ENCODE results near the gene PPP1R14C. TPM values are rescaled to one million over a fixed set of nuclear protein-coding genes. Genes with fewer than 3 reads are reported as not detected.

PPP1R14C gene
- total and polyA plus RNA-seq, 4 donors, result 6.5 to 68.4 (median 24.0) TPM

DNA sequence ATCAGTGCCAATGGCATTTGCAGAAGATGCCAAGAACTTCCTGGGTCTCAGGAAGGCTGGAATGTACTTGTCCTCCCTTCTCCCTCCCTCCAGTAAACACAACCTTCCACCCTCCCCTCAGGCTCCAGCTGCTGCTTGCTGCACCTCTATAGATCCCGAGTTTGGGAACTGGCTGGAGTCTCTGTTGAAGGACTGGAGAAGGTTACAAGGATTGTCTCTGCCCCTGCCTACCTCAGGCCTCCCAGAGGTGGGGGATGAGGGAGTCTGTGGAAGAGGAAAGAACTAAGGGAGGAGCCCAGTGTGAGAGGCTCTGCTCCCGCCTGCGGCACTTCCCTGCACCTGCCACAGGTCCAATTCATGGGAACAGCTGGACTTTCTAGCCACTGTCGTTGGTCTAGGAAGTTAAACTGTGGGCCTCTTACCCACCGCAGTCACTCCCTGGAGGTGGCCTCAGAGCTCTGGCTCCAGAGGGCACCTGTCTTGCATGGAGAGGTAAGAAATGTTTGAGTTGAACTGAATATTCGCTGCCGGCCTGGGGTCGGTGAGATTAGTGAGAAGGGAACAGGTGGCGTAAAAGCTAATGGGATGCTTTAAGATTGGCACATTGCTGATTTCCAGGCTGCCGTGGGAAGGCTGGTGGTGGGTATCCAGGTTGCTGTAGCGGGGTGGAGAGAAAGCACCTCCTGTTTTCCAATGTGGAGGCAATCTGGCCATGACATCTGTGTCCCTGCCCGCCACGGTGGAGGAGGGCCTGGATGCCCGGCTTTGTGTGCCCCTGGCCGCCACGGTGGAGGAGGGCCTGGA, 54.3 kb downstream of the PPP1R14C start:
- Histone ChIP-seq H3K9me3 (ENCODE audit: control insufficient read depth in 4 of 4, insufficient read depth in 3 of 4, low read length in 3 of 4) (peaks cover 0 to 4% (median 0%) of the 10 kb centered on the region in 4 donors), H3K36me3 (ENCODE audit: control insufficient read depth in 4 of 4, insufficient read depth in 4 of 4, low read length in 4 of 4) (no peaks in the 10 kb centered on the region), H3K27me3 (ENCODE audit: control insufficient read depth in 3 of 3, insufficient read depth in 3 of 3, low read length in 2 of 3) (no peaks in the 10 kb centered on the region), H3K4me3 (no peak overlapping the region), H3K9ac (ENCODE audit: insufficient read depth in 1 of 2, low read length in 2 of 2) (no peak overlapping the region), H3K4me1 (ENCODE audit: control insufficient read depth in 5 of 5, insufficient read depth in 5 of 5, low read length in 5 of 5) (peaks cover 0 to 14% (median 6%) of the 10 kb centered on the region in 5 donors), H3K27ac (ENCODE audit: low read depth in 1 of 2, low read length in 1 of 2) (peak overlapping the region in 1 of 2 donors; percentile 35)
- 79 to 89% methylated on average over 16 of the region's 16 CpGs for WGBS, 2 donors
- ATAC-seq (ENCODE audit: insufficient read depth, low FRiP score) (no peak), DNase-seq (peak in 1 of 3 donors; percentile 31)
- no peak for TF ChIP-seq CTCF (IDR thresholded peaks at IDR 0.05; ENCODE audit: control extremely low read depth, extremely low read depth)

- Histone ChIP-seq H3K27me3 (ENCODE audit: control insufficient read depth in 3 of 3, insufficient read depth in 3 of 3, low read length in 2 of 3) (no peaks in the 10 kb centered on the region), H3K4me1 (ENCODE audit: control insufficient read depth in 5 of 5, insufficient read depth in 5 of 5, low read length in 5 of 5) (peaks cover 0 to 12% (median 5%) of the 10 kb centered on the region in 5 donors), H3K9ac (ENCODE audit: insufficient read depth in 1 of 2, low read length in 2 of 2) (no peak overlapping the region), H3K36me3 (ENCODE audit: control insufficient read depth in 4 of 4, insufficient read depth in 4 of 4, low read length in 4 of 4) (no peaks in the 10 kb centered on the region), H3K27ac (ENCODE audit: low read depth in 1 of 2, low read length in 1 of 2) (no peak overlapping the region), H3K9me3 (ENCODE audit: control insufficient read depth in 4 of 4, insufficient read depth in 3 of 4, low read length in 3 of 4) (no peaks in the 10 kb centered on the region), H3K4me3 (no peak overlapping the region)
- ATAC-seq (ENCODE audit: insufficient read depth, low FRiP score) (no peak), DNase-seq (no peak)
- WGBS, 2 donors, result 94 to 96% methylated on average over 7 of the region's 7 CpGs
- no peak for TF ChIP-seq CTCF (IDR thresholded peaks at IDR 0.05; ENCODE audit: control extremely low read depth, extremely low read depth)
Observed at GRCh38 chr6:150198532-150198931, 55.7 kb downstream of the PPP1R14C start.

DNA sequence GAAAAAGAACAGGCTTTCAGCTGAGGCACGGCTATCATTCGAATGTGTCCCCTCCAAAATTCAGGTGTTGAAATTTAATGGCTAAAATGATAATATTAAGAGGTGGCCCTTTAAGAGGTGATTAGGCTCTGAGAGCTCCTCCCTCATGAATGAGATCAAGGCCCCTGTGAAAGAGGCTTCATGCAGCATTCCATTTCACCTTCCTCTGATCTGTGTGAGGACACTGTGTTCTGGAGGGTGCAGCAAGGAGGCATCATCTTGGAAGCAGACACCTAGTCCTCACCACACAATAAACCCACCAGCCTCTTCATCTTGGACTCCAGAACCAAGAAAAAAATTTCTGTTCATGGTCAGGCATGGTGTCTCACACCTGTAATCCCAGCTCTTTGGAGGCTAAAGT, 56.4 kb downstream of the PPP1R14C start:
- Histone ChIP-seq H3K9ac (ENCODE audit: insufficient read depth in 1 of 2, low read length in 2 of 2) (no peak overlapping the region), H3K4me1 (ENCODE audit: control insufficient read depth in 5 of 5, insufficient read depth in 5 of 5, low read length in 5 of 5) (peaks cover 0 to 9% (median 5%) of the 10 kb centered on the region in 5 donors), H3K4me3 (no peak overlapping the region), H3K36me3 (ENCODE audit: control insufficient read depth in 4 of 4, insufficient read depth in 4 of 4, low read length in 4 of 4) (no peaks in the 10 kb centered on the region), H3K9me3 (ENCODE audit: control insufficient read depth in 4 of 4, insufficient read depth in 3 of 4, low read length in 3 of 4) (no peaks in the 10 kb centered on the region), H3K27ac (ENCODE audit: low read depth in 1 of 2, low read length in 1 of 2) (no peak overlapping the region), H3K27me3 (ENCODE audit: control insufficient read depth in 3 of 3, insufficient read depth in 3 of 3, low read length in 2 of 3) (no peaks in the 10 kb centered on the region)
- TF ChIP-seq CTCF (IDR thresholded peaks at IDR 0.05; ENCODE audit: control extremely low read depth, extremely low read depth), result no peak
- WGBS, 2 donors, result 87 to 95% methylated on average over 2 of the region's 2 CpGs
- ATAC-seq (ENCODE audit: insufficient read depth, low FRiP score) (no peak), DNase-seq (no peak)

All from lung (tissue), 12 donors.